B cell (primary cell): ENCODE results near the gene OR7C1. TPM values are rescaled to one million over a fixed set of nuclear protein-coding genes. Genes with fewer than 3 reads are reported as not detected.

Experiments used
- ATAC-seq: fragments of 200-7000 bp; cut with Tn5 transposase; one replicate; pipeline ENCODE4 v1.10.0; 2021; ENCODE audit warnings: low read depth, mild to moderate bottlenecking, moderate number of reproducible peaks, moderate library complexity
- CTCF ChIA-PET: fragments of 350-600 bp; sonication (Branson Sonifier 250); formaldehyde crosslinking; loops from one replicate; lab custom pipeline; 2021; ENCODE audit warnings: antibody characterized with exemption, inconsistent platforms; lab: Charles Lee
- POLR2A ChIA-PET: fragments of 350-600 bp; sonication (Branson Sonifier 250); formaldehyde crosslinking; loops from one replicate; lab custom pipeline; 2021; ENCODE audit warnings: antibody characterized with exemption; lab: Charles Lee
- DNase-seq: peaks from one replicate; pipeline ENCODE4 v3.0.0; 2013
- H2AFZ ChIP-seq: 2 replicates; pipeline ENCODE4 v1.6.1; 2012; ENCODE audit warnings: mild to moderate bottlenecking, low read depth, low read length; ENCODE audit not compliant: insufficient read depth, poor library complexity, severe bottlenecking
- H3K27ac ChIP-seq, 2 donors: 1 replicate in 1 of 2; 2 replicates in 1 of 2; pipeline ENCODE4 v1.5.1; 2012 to 2013; ENCODE audit warnings: low read length in 2 of 2, mild to moderate bottlenecking in 2 of 2, moderate library complexity in 1 of 2
- H3K27me3 ChIP-seq, 4 experiments: fragments of 200-600 bp in 1 of 4; sonication (generic) in 1 of 4; replicated peaks in 1 of 4; 1 replicate in 2 of 4; 2 replicates in 2 of 4; pipeline versions ENCODE4 v1.6.1 to v1.7.0; 2013 to 2016; ENCODE audit warnings: low read length in 3 of 4, mild to moderate bottlenecking in 2 of 4, mixed read lengths in 1 of 4, moderate library complexity in 1 of 4; ENCODE audit not compliant: insufficient read depth in 4 of 4, control insufficient read depth in 3 of 4; ENCODE audit errors: control extremely low read depth in 1 of 4
- H3K36me3 ChIP-seq, 2 experiments: replicated peaks in 1 of 2; 1 replicate in 1 of 2; 2 replicates in 1 of 2; pipeline versions ENCODE4 v1.6.1 to v1.7.1; 2013; ENCODE audit warnings: low read length in 1 of 2; ENCODE audit not compliant: insufficient read depth in 2 of 2, control insufficient read depth in 1 of 2; ENCODE audit errors: control extremely low read depth in 1 of 2, extremely low read depth in 1 of 2
- H3K4me1 ChIP-seq, 2 donors: fragments of 200-600 bp in 1 of 2; sonication (generic) in 1 of 2; 1 replicate in 1 of 2; 2 replicates in 1 of 2; pipeline versions ENCODE4 v1.5.1 to v1.6.1; 2013 to 2017; ENCODE audit warnings: low read length in 2 of 2; ENCODE audit not compliant: control insufficient read depth in 2 of 2, insufficient read depth in 2 of 2
- H3K4me2 ChIP-seq: replicated peaks from 2 replicates; pipeline ENCODE3; 2012; ENCODE audit warnings: mild to moderate bottlenecking, low read depth, low read length; ENCODE audit not compliant: poor library complexity, severe bottlenecking
- H3K4me3 ChIP-seq, 5 experiments: fragments of 200-600 bp in 1 of 5; sonication (generic) in 1 of 5; 1 replicate in 3 of 5; 2 replicates in 2 of 5; pipeline versions ENCODE4 v1.5.1 to v1.7.0; 2011 to 2016; ENCODE audit warnings: low read length in 4 of 5, mild to moderate bottlenecking in 4 of 5, low read depth in 2 of 5, control low read depth in 1 of 5, moderate library complexity in 1 of 5; ENCODE audit not compliant: insufficient read depth in 1 of 5; ENCODE audit errors: control extremely low read depth in 1 of 5, extremely low read depth in 1 of 5
- H3K79me2 ChIP-seq: fragments of 200-600 bp; sonication (generic); one replicate; pipeline ENCODE4 v1.6.0; 2016; ENCODE audit warnings: low read length; ENCODE audit not compliant: control insufficient read depth, insufficient read depth
- H3K9ac ChIP-seq: fragments of 200-600 bp; sonication (generic); 2 replicates; pipeline ENCODE4 v1.6.1; 2017; ENCODE audit warnings: mild to moderate bottlenecking, low read length, moderate library complexity
- H3K9me3 ChIP-seq, 3 donors: one replicate each; pipeline versions ENCODE4 v1.6.1 to v1.7.1; 2013; ENCODE audit warnings: low read length in 2 of 3; ENCODE audit not compliant: control insufficient read depth in 2 of 3, insufficient read depth in 1 of 3; ENCODE audit errors: control extremely low read depth in 1 of 3
- H4K20me1 ChIP-seq: 2 replicates; pipeline ENCODE4 v1.6.0; 2012; ENCODE audit warnings: mild to moderate bottlenecking, low read length; ENCODE audit not compliant: insufficient read depth, control insufficient read depth, poor library complexity, severe bottlenecking
- H3K27ac Mint-ChIP-seq: one replicate; pipeline ENCODE4 v1.8.0; 2021; ENCODE audit warnings: mixed read lengths
- H3K27me3 Mint-ChIP-seq: one replicate; pipeline ENCODE4 v1.8.0; 2021; ENCODE audit warnings: mixed read lengths
- H3K4me1 Mint-ChIP-seq: one replicate; pipeline ENCODE4 v1.8.0; 2021; ENCODE audit warnings: mixed read lengths
- H3K4me3 Mint-ChIP-seq: one replicate; pipeline ENCODE4 v1.8.0; 2021; ENCODE audit warnings: mixed read lengths
- H3K9me3 Mint-ChIP-seq: one replicate; pipeline ENCODE4 v1.8.0; 2022; ENCODE audit warnings: mixed read lengths; ENCODE audit not compliant: insufficient read depth
- EZH2 ChIP-seq: IDR thresholded peaks from 2 replicates; pipeline ENCODE4 v1.6.1; 2012; ENCODE audit warnings: borderline replicate concordance, low read depth, mild to moderate bottlenecking, moderate library complexity, low read length; ENCODE audit not compliant: insufficient read depth, poor library complexity, severe bottlenecking
- WGBS: methylation state at CpG from one replicate; pipeline ENCODE4 v1.1.5; 2013; ENCODE audit warnings: missing lambda C conversion rate; ENCODE audit not compliant: insufficient coverage; 5-methylcytosine and 5-hydroxymethylcytosine counted together
- intact Hi-C: fragments of 100-400 bp; cut with micrococcal nuclease; formaldehyde crosslinking; loops from one replicate; pipeline ENCODE4 v1.10.0; 2022
- polyA plus RNA-seq: library from polyadenylated mRNA; depleted of rRNA; stranded (reverse); fragments of >200 nt; gene quantifications from 2 replicates; pipeline ENCODE4 v1.2.3, GENCODE V29; 2012
- total RNA-seq, 2 donors: library from RNA; stranded (reverse); fragments of 120-200 nt in 1 of 2; gene quantifications; 1 replicate in 1 of 2; 2 replicates in 1 of 2; pipeline versions ENCODE4 v1.2.3 to v1.2.4, GENCODE V29; 2013 to 2022
- TF ChIP-seq, protein P1 (sequence below): fragments of 200-600 bp; IDR thresholded peaks from one replicate; pipeline ENCODE4 v1.8.0; 2022; ENCODE audit warnings: antibody characterized with exemption, mild to moderate bottlenecking

The OR7C1 gene
- total and polyA plus RNA-seq, 2 donors (not counting 1 experiment from before 2014, with no cell fraction given) = not detected

GRCh38 chr19:14769201-14769600, 65.8 kb downstream of the OR7C1 start:
- no peak overlapping the region for H3K4me2 ChIP-seq
- H3K79me2 ChIP-seq = no peaks in the 10 kb centered on the region
- Mint-ChIP-seq H3K9me3 (no peaks in the 10 kb centered on the region), H3K4me3 (no peak overlapping the region), H3K27ac (no peak overlapping the region), H3K27me3 (peaks cover 13% of the 10 kb centered on the region), H3K4me1 (peaks cover 7% of the 10 kb centered on the region)
- no peak overlapping the region for H3K4me3 ChIP-seq
- H3K4me1 ChIP-seq = peaks cover 5 to 6% of the 10 kb centered on the region in 2 donors
- ChIA-PET CTCF (interaction anchor here (1.3 kb wide), 1 partner anchor 17 kb away, joined by 3 read pairs; no protein-coding TSS in a partner anchor), POLR2A (no interaction called here)
- H3K27ac ChIP-seq = no peak overlapping the region
- H4K20me1 ChIP-seq = no peaks in the 10 kb centered on the region
- no peaks in the 10 kb centered on the region for H3K9me3 ChIP-seq
- TF ChIP-seq EZH2 = no peak
- TF ChIP-seq, protein P1, sequence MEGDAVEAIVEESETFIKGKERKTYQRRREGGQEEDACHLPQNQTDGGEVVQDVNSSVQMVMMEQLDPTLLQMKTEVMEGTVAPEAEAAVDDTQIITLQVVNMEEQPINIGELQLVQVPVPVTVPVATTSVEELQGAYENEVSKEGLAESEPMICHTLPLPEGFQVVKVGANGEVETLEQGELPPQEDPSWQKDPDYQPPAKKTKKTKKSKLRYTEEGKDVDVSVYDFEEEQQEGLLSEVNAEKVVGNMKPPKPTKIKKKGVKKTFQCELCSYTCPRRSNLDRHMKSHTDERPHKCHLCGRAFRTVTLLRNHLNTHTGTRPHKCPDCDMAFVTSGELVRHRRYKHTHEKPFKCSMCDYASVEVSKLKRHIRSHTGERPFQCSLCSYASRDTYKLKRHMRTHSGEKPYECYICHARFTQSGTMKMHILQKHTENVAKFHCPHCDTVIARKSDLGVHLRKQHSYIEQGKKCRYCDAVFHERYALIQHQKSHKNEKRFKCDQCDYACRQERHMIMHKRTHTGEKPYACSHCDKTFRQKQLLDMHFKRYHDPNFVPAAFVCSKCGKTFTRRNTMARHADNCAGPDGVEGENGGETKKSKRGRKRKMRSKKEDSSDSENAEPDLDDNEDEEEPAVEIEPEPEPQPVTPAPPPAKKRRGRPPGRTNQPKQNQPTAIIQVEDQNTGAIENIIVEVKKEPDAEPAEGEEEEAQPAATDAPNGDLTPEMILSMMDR = no peak
- H3K9ac ChIP-seq = no peak overlapping the region
- H2AFZ ChIP-seq = no peak overlapping the region
- ATAC-seq (no peak), DNase-seq (no peak)
- intact Hi-C loops = no loop called here
- no peaks in the 10 kb centered on the region for H3K36me3 ChIP-seq
- 95% methylated on average over 5 of the region's 5 CpGs for WGBS
- H3K27me3 ChIP-seq = peaks cover 0 to 3% (median 0%) of the 10 kb centered on the region in 4 experiments

DNA sequence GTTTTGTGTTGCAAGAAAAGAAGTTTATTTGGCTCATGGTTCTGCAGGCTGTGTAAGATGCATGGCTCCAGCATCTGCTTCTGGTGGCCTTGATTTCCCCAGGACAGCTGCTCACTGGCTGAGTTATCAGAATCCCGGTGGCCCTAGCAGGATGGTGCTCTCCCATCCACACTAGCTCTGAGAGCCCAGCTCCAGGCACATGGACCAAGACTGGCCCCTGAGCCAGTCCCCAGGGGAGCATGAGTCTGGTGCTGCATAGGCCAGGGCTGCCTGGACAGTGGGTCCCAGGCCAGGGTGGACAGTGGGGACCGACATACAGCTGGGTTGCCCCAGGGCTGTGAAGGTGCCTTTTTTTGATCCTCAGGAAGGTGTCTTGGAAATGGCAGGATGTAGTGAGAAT, 67.0 kb downstream of the OR7C1 start:
- intact Hi-C loops = no loop called here
- H2AFZ ChIP-seq = no peak overlapping the region
- no peak overlapping the region for H3K4me2 ChIP-seq
- H3K9me3 Mint-ChIP-seq = no peaks in the 10 kb centered on the region
- H3K79me2 ChIP-seq = no peaks in the 10 kb centered on the region
- POLR2A ChIA-PET = no interaction called here
- no peak overlapping the region for H3K4me3 Mint-ChIP-seq
- H3K4me3 ChIP-seq = no peak overlapping the region
- H3K4me1 ChIP-seq = peaks cover 5 to 6% of the 10 kb centered on the region in 2 donors
- H3K9me3 ChIP-seq = no peaks in the 10 kb centered on the region
- ATAC-seq (no peak), DNase-seq (no peak)
- peaks cover 6% of the 10 kb centered on the region for H3K4me1 Mint-ChIP-seq
- peaks cover 0 to 3% (median 0%) of the 10 kb centered on the region in 4 experiments for H3K27me3 ChIP-seq
- peaks cover 14% of the 10 kb centered on the region for H3K27me3 Mint-ChIP-seq
- no peak overlapping the region for H3K9ac ChIP-seq
- H3K27ac ChIP-seq = no peak overlapping the region
- H3K36me3 ChIP-seq = no peaks in the 10 kb centered on the region
- TF ChIP-seq, protein P1 = no peak
- no peak for TF ChIP-seq EZH2
- CTCF ChIA-PET = no interaction called here
- no peaks in the 10 kb centered on the region for H4K20me1 ChIP-seq
- no peak overlapping the region for H3K27ac Mint-ChIP-seq
- 96% methylated on average over 2 of the region's 2 CpGs for WGBS
